Neuronal stem cell (in vitro differentiated cells): ENCODE results near the gene SFMBT2.

Source experiments
- DNase-seq: peaks from one replicate; pipeline ENCODE4 v3.0.0-alpha.2; 2013; ENCODE audit warnings: low spot score
- H2AFZ ChIP-seq: one replicate; pipeline ENCODE4 v1.6.1; 2013; ENCODE audit warnings: mild to moderate bottlenecking, low read length, inconsistent platforms
- H2AK5ac ChIP-seq: 2 replicates; pipeline ENCODE4 v1.6.1; 2013; ENCODE audit warnings: low read depth, mild to moderate bottlenecking, inconsistent platforms, low read length, moderate library complexity, mixed read lengths
- H2BK120ac ChIP-seq: 2 replicates; pipeline ENCODE4 v1.6.1; 2013; ENCODE audit warnings: low read depth, mild to moderate bottlenecking, inconsistent platforms, low read length, moderate library complexity, mixed read lengths
- H2BK12ac ChIP-seq: one replicate; pipeline ENCODE4 v1.6.1; 2013; ENCODE audit warnings: low read length, inconsistent platforms
- H2BK15ac ChIP-seq: 2 replicates; pipeline ENCODE4 v1.6.1; 2013; ENCODE audit warnings: mild to moderate bottlenecking, low read length, inconsistent platforms, mixed read lengths
- H2BK5ac ChIP-seq: one replicate; pipeline ENCODE4 v1.6.1; 2013; ENCODE audit warnings: inconsistent platforms, mild to moderate bottlenecking, low read length, moderate library complexity
- H3K14ac ChIP-seq: one replicate; pipeline ENCODE4 v1.6.1; 2013; ENCODE audit warnings: low read length, inconsistent platforms
- H3K18ac ChIP-seq: 2 replicates; pipeline ENCODE4 v1.6.1; 2013; ENCODE audit warnings: low read length, inconsistent platforms
- H3K23ac ChIP-seq: 2 replicates; pipeline ENCODE4 v1.6.1; 2013; ENCODE audit warnings: low read depth, mild to moderate bottlenecking, mixed read lengths, low read length, inconsistent platforms; ENCODE audit not compliant: poor library complexity
- H3K27ac ChIP-seq: replicated peaks from 3 replicates; pipeline ENCODE4 v1.5.1; 2013; ENCODE audit warnings: low read length, inconsistent platforms
- H3K27me3 ChIP-seq, 3 experiments: 2 replicates each; pipeline ENCODE4 v1.6.1; 2013; ENCODE audit warnings: low read length in 3 of 3, mild to moderate bottlenecking in 2 of 3, inconsistent platforms in 1 of 3, low read depth in 1 of 3, mixed read lengths in 1 of 3, moderate library complexity in 1 of 3; ENCODE audit not compliant: control insufficient read depth in 3 of 3, insufficient read depth in 3 of 3
- H3K36me3 ChIP-seq, 2 donors: replicated peaks in 1 of 2; 2 replicates each; pipeline ENCODE4 v1.6.1; 2013; ENCODE audit warnings: low read length in 2 of 2; ENCODE audit not compliant: control insufficient read depth in 2 of 2, insufficient read depth in 2 of 2
- H3K4ac ChIP-seq: 2 replicates; pipeline ENCODE4 v1.6.1; 2013; ENCODE audit warnings: inconsistent platforms, mild to moderate bottlenecking, low read length, moderate library complexity
- H3K4me1 ChIP-seq, 2 donors: 1 replicate in 1 of 2; 2 replicates in 1 of 2; pipeline ENCODE4 v1.6.1; 2013; ENCODE audit warnings: low read length in 2 of 2, low read depth in 1 of 2; ENCODE audit not compliant: control insufficient read depth in 2 of 2, insufficient read depth in 1 of 2
- H3K4me2 ChIP-seq: one replicate; pipeline ENCODE4 v1.6.1; 2013; ENCODE audit warnings: mild to moderate bottlenecking, low read length, inconsistent platforms; ENCODE audit not compliant: insufficient read depth, poor library complexity, severe bottlenecking
- H3K4me3 ChIP-seq, 2 donors: 2 replicates each; pipeline ENCODE4 v1.5.1; 2013; ENCODE audit warnings: low read length in 2 of 2, mild to moderate bottlenecking in 2 of 2, inconsistent platforms in 1 of 2, moderate library complexity in 1 of 2
- H3K79me1 ChIP-seq: one replicate; pipeline ENCODE4 v1.6.1; 2013; ENCODE audit warnings: low read depth, mild to moderate bottlenecking, inconsistent platforms, low read length, moderate library complexity
- H3K9ac ChIP-seq: one replicate; pipeline ENCODE4 v1.6.1; 2013; ENCODE audit warnings: mild to moderate bottlenecking, low read depth, low read length, inconsistent platforms; ENCODE audit not compliant: poor library complexity
- H3K9me3 ChIP-seq, 2 donors: replicated peaks in 1 of 2; 2 replicates each; pipeline versions ENCODE3 to v1.6.1; 2013; ENCODE audit warnings: low read length in 2 of 2, mild to moderate bottlenecking in 2 of 2, inconsistent platforms in 1 of 2, low read depth in 1 of 2, mixed read lengths in 1 of 2, moderate library complexity in 1 of 2; ENCODE audit not compliant: control insufficient read depth in 2 of 2, insufficient read depth in 1 of 2
- H4K8ac ChIP-seq: one replicate; pipeline ENCODE4 v1.6.1; 2013; ENCODE audit warnings: low read depth, mild to moderate bottlenecking, inconsistent platforms, low read length, moderate library complexity
- H4K91ac ChIP-seq: one replicate; pipeline ENCODE4 v1.6.1; 2013; ENCODE audit warnings: low read length, low read depth, mild to moderate bottlenecking, inconsistent platforms; ENCODE audit not compliant: poor library complexity
- WGBS, 2 donors: extraction: QIAGEN DNeasy Blood & Tissue Kit; methylation state at CpG; one replicate each; pipeline ENCODE4 v1.1.7; 2013; ENCODE audit warnings: missing lambda C conversion rate in 2 of 2, mixed read lengths in 1 of 2; ENCODE audit not compliant: insufficient read length in 2 of 2, insufficient replicate concordance in 1 of 2; ENCODE audit errors: extremely low coverage in 2 of 2; 5-methylcytosine and 5-hydroxymethylcytosine counted together

Gene SFMBT2

DNA sequence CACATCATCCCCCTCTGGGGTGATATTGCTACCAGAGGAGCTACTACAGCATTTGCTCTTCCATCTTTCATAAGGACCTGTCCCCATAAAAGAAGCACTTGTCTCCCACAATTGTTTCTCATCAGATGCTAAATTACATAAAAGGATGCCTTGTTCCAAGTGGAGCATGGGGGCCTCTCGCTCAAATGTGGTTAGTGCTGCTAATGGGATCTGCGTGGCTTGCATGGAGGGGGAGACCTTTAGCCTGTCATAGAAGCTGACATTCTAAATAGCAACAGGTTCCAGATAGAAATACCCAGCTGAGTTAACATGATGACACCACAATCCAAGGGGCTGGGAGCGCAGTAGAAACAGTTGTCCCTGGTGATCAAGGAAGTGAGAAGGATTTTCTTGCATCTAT, 257.9 kb downstream of the SFMBT2 start:
- Histone ChIP-seq H2BK12ac (no peak overlapping the region), H3K4me3 (no peak overlapping the region), H2BK15ac (no peak overlapping the region), H2BK5ac (no peak overlapping the region), H3K18ac (no peak overlapping the region), H3K27ac (no peak overlapping the region), H2BK120ac (no peak overlapping the region), H4K8ac (no peak overlapping the region), H3K4me2 (no peak overlapping the region), H3K9ac (no peak overlapping the region), H3K9me3 (no peaks in the 10 kb centered on the region), H2AK5ac (no peak overlapping the region), H3K27me3 (no peaks in the 10 kb centered on the region), H3K79me1 (no peaks in the 10 kb centered on the region), H3K4ac (no peak overlapping the region), H2AFZ (no peak overlapping the region), H3K4me1 (no peaks in the 10 kb centered on the region), H4K91ac (no peak overlapping the region), H3K14ac (no peak overlapping the region), H3K23ac (no peak overlapping the region), H3K36me3 (no peaks in the 10 kb centered on the region)
- no peak for DNase-seq
- WGBS, 2 donors, result no CpG with 5 or more reads among the region's 3 CpGs

- H3K27ac ChIP-seq, result no peak overlapping the region
- H2BK12ac ChIP-seq, result no peak overlapping the region
- H3K4ac ChIP-seq, result no peak overlapping the region
- H3K4me3 ChIP-seq, result no peak overlapping the region
- H2BK120ac ChIP-seq, result no peak overlapping the region
- H2BK15ac ChIP-seq, result no peak overlapping the region
- no peak overlapping the region for H2BK5ac ChIP-seq
- no peak overlapping the region for H2AFZ ChIP-seq
- no peak overlapping the region for H3K4me2 ChIP-seq
- H3K14ac ChIP-seq, result no peak overlapping the region
- H3K18ac ChIP-seq, result no peak overlapping the region
- no peak overlapping the region for H4K8ac ChIP-seq
- no peaks in the 10 kb centered on the region for H3K27me3 ChIP-seq
- no peaks in the 10 kb centered on the region for H3K4me1 ChIP-seq
- no peak overlapping the region for H3K9ac ChIP-seq
- no peaks in the 10 kb centered on the region for H3K9me3 ChIP-seq
- DNase-seq, result no peak
- no peaks in the 10 kb centered on the region for H3K36me3 ChIP-seq
- no peak overlapping the region for H2AK5ac ChIP-seq
- no CpG with 5 or more reads among the region's 2 CpGs for WGBS, 2 donors
- no peaks in the 10 kb centered on the region for H3K79me1 ChIP-seq
- no peak overlapping the region for H4K91ac ChIP-seq
- H3K23ac ChIP-seq, result no peak overlapping the region
These were observed 258.5 kb downstream of the SFMBT2 start for GRCh38 chr10:7152341-7152740.

DNA sequence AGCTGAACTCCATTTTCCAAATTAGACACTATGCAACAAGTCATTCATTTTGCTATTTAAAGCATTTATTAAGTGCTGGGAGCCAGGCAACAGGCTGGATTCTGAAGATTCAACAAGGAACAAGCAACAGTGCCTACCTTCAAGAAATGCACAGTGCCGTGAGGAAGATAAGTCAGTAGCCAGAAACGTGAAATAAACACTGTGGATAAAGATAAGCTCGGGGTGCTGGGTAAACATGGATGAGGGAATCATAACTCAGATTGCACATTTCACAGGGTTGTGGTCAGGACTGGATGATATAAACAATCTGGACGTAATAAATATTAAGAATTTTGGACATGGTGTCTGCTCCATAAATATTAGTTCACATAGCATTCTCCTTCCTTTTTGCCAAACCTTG, 259.3 kb downstream of the SFMBT2 start:
- DNase-seq, result no peak
- Histone ChIP-seq H3K9ac (no peak overlapping the region), H2AK5ac (no peak overlapping the region), H2BK15ac (no peak overlapping the region), H4K91ac (no peak overlapping the region), H3K4me3 (no peak overlapping the region), H3K4me2 (no peak overlapping the region), H4K8ac (no peak overlapping the region), H2BK120ac (no peak overlapping the region), H2AFZ (no peak overlapping the region), H2BK5ac (no peak overlapping the region), H3K23ac (no peak overlapping the region), H3K9me3 (no peaks in the 10 kb centered on the region), H3K4me1 (no peaks in the 10 kb centered on the region), H3K27me3 (no peaks in the 10 kb centered on the region), H3K79me1 (no peaks in the 10 kb centered on the region), H3K4ac (no peak overlapping the region), H3K36me3 (no peaks in the 10 kb centered on the region), H3K14ac (no peak overlapping the region), H3K27ac (no peak overlapping the region), H3K18ac (no peak overlapping the region), H2BK12ac (no peak overlapping the region)
- no CpG with 5 or more reads among the region's 4 CpGs for WGBS, 2 donors

DNA sequence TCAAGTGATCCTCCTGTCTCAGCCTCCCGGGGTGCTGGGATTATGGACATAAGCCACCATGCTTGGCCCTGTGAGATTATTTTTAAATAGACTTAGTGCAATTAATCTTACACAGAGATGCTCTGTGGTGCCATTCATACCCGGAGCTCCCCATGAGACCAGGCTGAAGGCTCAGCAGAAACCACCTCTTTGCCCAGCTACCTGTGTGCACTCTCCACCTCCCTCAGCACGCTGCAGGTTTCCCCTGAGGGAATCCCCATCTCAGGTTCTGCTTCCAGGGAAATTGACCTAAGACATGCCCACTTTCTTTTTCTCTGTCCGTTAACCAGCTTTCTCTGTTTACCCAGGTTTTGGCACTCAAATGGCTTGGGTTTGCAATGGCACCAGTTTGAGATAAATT, 260.5 kb downstream of the SFMBT2 start:
- Histone ChIP-seq H3K14ac (no peak overlapping the region), H2AK5ac (no peak overlapping the region), H3K4me1 (no peaks in the 10 kb centered on the region), H3K79me1 (no peaks in the 10 kb centered on the region), H3K9me3 (no peaks in the 10 kb centered on the region), H3K36me3 (no peaks in the 10 kb centered on the region), H2AFZ (no peak overlapping the region), H3K4ac (no peak overlapping the region), H3K9ac (no peak overlapping the region), H3K27ac (no peak overlapping the region), H3K4me2 (no peak overlapping the region), H3K27me3 (no peaks in the 10 kb centered on the region), H4K8ac (no peak overlapping the region), H2BK12ac (no peak overlapping the region), H2BK5ac (no peak overlapping the region), H3K18ac (no peak overlapping the region), H3K23ac (no peak overlapping the region), H4K91ac (no peak overlapping the region), H2BK15ac (no peak overlapping the region), H2BK120ac (no peak overlapping the region), H3K4me3 (no peak overlapping the region)
- DNase-seq, result no peak
- WGBS, 2 donors, result no CpG with 5 or more reads among the region's 4 CpGs
